NCI-H1694 (cell line): Measurements from ENCODE around the gene AGAP5.
A peak's percentile ranks its signal among the peaks of the same experiment; 100 is the strongest.

ENCODE experiments used
- DNase-seq: peaks from one replicate; lab custom pipeline; 2025; lab: John Stamatoyannopoulos, UW

The AGAP5 gene

GRCh38 chr10:73625884-73626752 is 71.8 kb downstream of the AGAP5 start:
- peak; percentile 92 for DNase-seq

- DNase-seq = no peak
These were observed 72.7 kb downstream of the AGAP5 start for GRCh38 chr10:73625004-73625883.
